Measurements from ENCODE around the gene COQ8A. TPM values are rescaled to one million over a fixed set of nuclear protein-coding genes. Genes with fewer than 3 reads are reported as not detected.

COQ8A gene
- total and polyA plus RNA-seq, 10 of the 15 experiments (the other 5 are each of a cell fraction or from before 2014, with no cell fraction given) = 0.72 to 24.8 (median 12.1) TPM

GRCh38 chr1:226979517-226980121 lies 39.5 kb downstream of the COQ8A start (continued):
- TF ChIP-seq ZBTB11 (CRISPR knock-in tag; IDR thresholded peaks at IDR 0.05) (no peak), E2F8 (IDR thresholded peaks at IDR 0.05; ENCODE audit: low read depth, partially characterized antibody) (no peak), ZNF687 (IDR thresholded peaks at IDR 0.05) (no peak), EP300 (IDR thresholded peaks at IDR 0.05; ENCODE audit: borderline replicate concordance in 1 of 2, control insufficient read depth in 1 of 2, low read depth in 2 of 2, low read length in 2 of 2) (no peak), ZNF24 (IDR thresholded peaks at IDR 0.05) (no peak), ZNF622 (IDR thresholded peaks at IDR 0.05) (no peak), ELK1 (IDR thresholded peaks at IDR 0.05; ENCODE audit: low read depth, low read length) (no peak)
- TF ChIP-seq, protein P1, sequence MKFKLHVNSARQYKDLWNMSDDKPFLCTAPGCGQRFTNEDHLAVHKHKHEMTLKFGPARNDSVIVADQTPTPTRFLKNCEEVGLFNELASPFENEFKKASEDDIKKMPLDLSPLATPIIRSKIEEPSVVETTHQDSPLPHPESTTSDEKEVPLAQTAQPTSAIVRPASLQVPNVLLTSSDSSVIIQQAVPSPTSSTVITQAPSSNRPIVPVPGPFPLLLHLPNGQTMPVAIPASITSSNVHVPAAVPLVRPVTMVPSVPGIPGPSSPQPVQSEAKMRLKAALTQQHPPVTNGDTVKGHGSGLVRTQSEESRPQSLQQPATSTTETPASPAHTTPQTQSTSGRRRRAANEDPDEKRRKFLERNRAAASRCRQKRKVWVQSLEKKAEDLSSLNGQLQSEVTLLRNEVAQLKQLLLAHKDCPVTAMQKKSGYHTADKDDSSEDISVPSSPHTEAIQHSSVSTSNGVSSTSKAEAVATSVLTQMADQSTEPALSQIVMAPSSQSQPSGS (IDR thresholded peaks at IDR 0.05; ENCODE audit: low read length) = no peak

Measured in GM12878 (cell line).